SK-N-MC (cell line): ENCODE results near the gene RWDD4.

Experiments
- EZH2 ChIP-seq: fragments of 200-600 bp; sonication (generic); IDR thresholded peaks from one replicate; pipeline ENCODE4 v1.6.1; 2017; ENCODE audit warnings: antibody characterized with exemption
- FOXP2 ChIP-seq: optimal IDR thresholded peaks from 2 replicates; pipeline ENCODE3; 2011; ENCODE audit warnings: mild to moderate bottlenecking, moderate library complexity; ENCODE audit not compliant: insufficient read depth; ENCODE audit errors: extremely low read length, control extremely low read depth
- POLR2AphosphoS5 ChIP-seq: IDR thresholded peaks from 2 replicates; pipeline ENCODE4 v1.6.1; 2012; ENCODE audit warnings: mild to moderate bottlenecking, low read depth, low read length, borderline replicate concordance

DNA sequence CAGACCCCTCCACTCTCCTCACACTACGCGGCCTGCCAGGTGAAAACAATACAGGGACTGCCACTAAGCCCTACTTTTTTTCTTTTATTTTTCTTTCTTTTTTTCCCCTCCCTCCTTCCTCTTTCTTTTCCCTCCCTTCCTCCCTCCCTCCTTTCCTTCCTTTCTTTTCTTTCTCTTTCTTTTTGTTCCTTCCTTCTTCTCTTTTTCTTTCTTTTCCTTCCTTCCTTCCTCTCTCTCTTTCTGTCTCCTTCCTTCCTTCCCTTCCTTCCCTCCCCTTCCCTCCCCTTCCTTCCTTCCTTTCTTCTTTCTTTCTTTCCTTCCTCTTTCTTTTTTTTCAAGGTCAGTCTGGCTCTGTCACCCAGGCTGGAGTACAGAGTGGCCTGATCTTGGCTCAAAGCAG lies 41.9 kb downstream of the RWDD4 start:
- TF ChIP-seq EZH2 (no peak), POLR2AphosphoS5 (no peak), FOXP2 (no peak)
